Sigmoid colon (tissue), 7 donors: ENCODE measurements around the gene PCBP3. TPM values are rescaled to one million over a fixed set of nuclear protein-coding genes. Genes with fewer than 3 reads are reported as not detected.
A peak's percentile ranks its signal among the peaks of the same experiment; 100 is the strongest.
"Not testable (repeated sequence)": the region's sequence is repeated elsewhere in the genome, so short reads cannot be mapped to it uniquely, and the experiment has no call there.

ENCODE experiments used
- DNase-seq: peaks from one replicate; pipeline ENCODE4 v3.0.0-alpha.2; 2019
- H3K27ac ChIP-seq, 4 donors: fragments of 200-600 bp; sonication (generic); one replicate each; pipeline ENCODE4 v1.5.1; 2016 to 2019; ENCODE audit warnings: mild to moderate bottlenecking in 1 of 4
- H3K27me3 ChIP-seq, 3 donors: fragments of 200-600 bp; sonication (generic); one replicate each; pipeline ENCODE4 v1.5.1; 2019; ENCODE audit warnings: mild to moderate bottlenecking in 1 of 3
- H3K36me3 ChIP-seq, 4 donors: fragments of 200-600 bp; sonication (generic); one replicate each; pipeline ENCODE4 v1.5.1; 2016 to 2019
- H3K4me1 ChIP-seq, 4 donors: fragments of 200-600 bp; sonication (generic); one replicate each; pipeline ENCODE4 v1.5.1; 2017 to 2019
- H3K4me3 ChIP-seq, 4 donors: fragments of 200-600 bp; sonication (generic); one replicate each; pipeline ENCODE4 v1.5.1; 2017 to 2019; ENCODE audit warnings: mild to moderate bottlenecking in 2 of 4, moderate library complexity in 1 of 4
- H3K9me3 ChIP-seq, 4 donors: fragments of 200-600 bp in 3 of 4; sonication (generic) in 3 of 4; one replicate each; pipeline versions ENCODE4 v1.5.1 to v1.6.1; 2013 to 2019
- CTCF ChIP-seq, 4 experiments: fragments of 450-650 bp in 3 of 4; fragments of 200-600 bp in 1 of 4; IDR thresholded peaks; one replicate each; pipeline ENCODE4 v1.5.1; 2016 to 2019; ENCODE audit warnings: antibody characterized with exemption in 4 of 4, mild to moderate bottlenecking in 3 of 4, moderate library complexity in 2 of 4
- EP300 ChIP-seq, 4 donors: sonication (generic); formaldehyde crosslinking; IDR thresholded peaks; one replicate each; pipeline ENCODE4 v1.6.1; 2017; ENCODE audit warnings: antibody characterized with exemption in 4 of 4
- POLR2A ChIP-seq, 2 donors: fragments of 450-650 bp; IDR thresholded peaks; one replicate each; pipeline ENCODE4 v1.6.1; 2016; ENCODE audit warnings: antibody characterized with exemption in 2 of 2, mild to moderate bottlenecking in 2 of 2, moderate library complexity in 2 of 2
- POLR2AphosphoS5 ChIP-seq, 4 donors: sonication (generic); formaldehyde crosslinking; IDR thresholded peaks; one replicate each; pipeline ENCODE4 v1.6.1; 2017; ENCODE audit warnings: antibody characterized with exemption in 4 of 4
- WGBS, 2 donors: extraction: QIAGEN DNeasy Blood & Tissue Kit; methylation state at CpG; one replicate each; pipeline ENCODE4 v1.1.7; 2013; 5-methylcytosine and 5-hydroxymethylcytosine counted together
- intact Hi-C: fragments of 100-400 bp; cut with DNase I; formaldehyde crosslinking; loops from one replicate; pipeline ENCODE4 v1.15.1; 2023
- polyA plus RNA-seq, 3 donors: library from polyadenylated mRNA; stranded (reverse); fragments of 200-250 nt; gene quantifications; one replicate each; pipeline ENCODE4 v1.2.3, GENCODE V29; 2013
- total RNA-seq, 4 donors: library from RNA; depleted of rRNA; stranded (reverse); fragments of >200 nt; gene quantifications; one replicate each; pipeline ENCODE4 v1.1.0, GENCODE V29; 2016
- donor health status: healthy with polysubstance abuse.
- donor health status: Bipolar disorder and iron deficiency.
- donor health status: healthy.

Gene PCBP3
- total and polyA plus RNA-seq, 7 donors, result 1.2 to 21.3 (median 8.2) TPM

GRCh38 chr21:45830720-45831366, 187.3 kb downstream of the PCBP3 start:
- Histone ChIP-seq H3K27me3 (no peaks in the 10 kb centered on the region), H3K36me3 (no peaks in the 10 kb centered on the region), H3K27ac (no peak overlapping the region), H3K9me3 (no peaks in the 10 kb centered on the region), H3K4me3 (no peak overlapping the region), H3K4me1 (peaks cover 0 to 22% (median 4%) of the 10 kb centered on the region in 4 donors)
- intact Hi-C loops, result no loop called here
- TF ChIP-seq POLR2AphosphoS5 (IDR thresholded peaks at IDR 0.05) (no peak), POLR2A (IDR thresholded peaks at IDR 0.05) (no peak), EP300 (IDR thresholded peaks at IDR 0.05) (no peak), CTCF (IDR thresholded peaks at IDR 0.05) (no peak)
- DNase-seq, result no peak
- WGBS, 2 donors, result 33 to 81% methylated on average over 21 of the region's 21 CpGs

- peak; percentile 94 for DNase-seq
- H3K4me3 ChIP-seq, result no peak overlapping the region
- H3K4me1 ChIP-seq, result peaks cover 0 to 36% (median 8%) of the 10 kb centered on the region in 4 donors
- intact Hi-C loops, result no loop called here
- no peaks in the 10 kb centered on the region for H3K27me3 ChIP-seq
- WGBS, 2 donors, result 64 to 67% methylated on average over 14 of the region's 14 CpGs
- no peaks in the 10 kb centered on the region for H3K9me3 ChIP-seq
- peak in 2 of 4 donors; percentile 14 to 46 for TF ChIP-seq POLR2AphosphoS5 (IDR thresholded peaks at IDR 0.05)
- no peak for TF ChIP-seq POLR2A (IDR thresholded peaks at IDR 0.05)
- TF ChIP-seq CTCF (IDR thresholded peaks at IDR 0.05), result no peak
- peak overlapping the region in 1 of 4 donors; percentile 35 for H3K27ac ChIP-seq
- no peaks in the 10 kb centered on the region for H3K36me3 ChIP-seq
Observed at GRCh38 chr21:45831991-45832740, 188.6 kb downstream of the PCBP3 start.

GRCh38 chr21:45832741-45833235, 189.3 kb downstream of the PCBP3 start:
- intact Hi-C loops, H3K9me3 ChIP-seq, H3K36me3 ChIP-seq, H3K27me3 ChIP-seq, DNase-seq, H3K4me3 ChIP-seq: not testable (repeated sequence)
- WGBS, 2 donors, result 91% methylated on average over 12 of the region's 12 CpGs
- H3K4me1 ChIP-seq, result peaks cover 0 to 37% (median 8%) of the 10 kb centered on the region in 4 donors
- H3K27ac ChIP-seq, result peak overlapping the region in 3 of 4 donors; percentile 41 to 54 (median 46)

GRCh38 chr21:45833414-45833813, 189.9 kb downstream of the PCBP3 start:
- WGBS, 2 donors, result 83 to 85% methylated on average over 6 of the region's 6 CpGs

More at GRCh38 chr21:45833414-45833813, 189.9 kb downstream of the PCBP3 start:
- peak overlapping the region in 2 of 4 donors; percentile 41 to 54 for H3K27ac ChIP-seq
- intact Hi-C loops, result no loop called here
- no peaks in the 10 kb centered on the region for H3K27me3 ChIP-seq
- TF ChIP-seq EP300 (IDR thresholded peaks at IDR 0.05) (no peak), POLR2AphosphoS5 (IDR thresholded peaks at IDR 0.05) (no peak), CTCF (IDR thresholded peaks at IDR 0.05) (no peak), POLR2A (IDR thresholded peaks at IDR 0.05) (no peak)
- no peak for DNase-seq
- no peaks in the 10 kb centered on the region for H3K9me3 ChIP-seq
- peaks cover 0 to 37% (median 8%) of the 10 kb centered on the region in 4 donors for H3K4me1 ChIP-seq
- no peaks in the 10 kb centered on the region for H3K36me3 ChIP-seq
- no peak overlapping the region for H3K4me3 ChIP-seq
